Activated naive CD8-positive, alpha-beta T cell treated with anti-CD3 and anti-CD28 coated beads for 36 hours (primary cell): ENCODE results near the gene IRS2. TPM values are rescaled to one million over a fixed set of nuclear protein-coding genes. Genes with fewer than 3 reads are reported as not detected.
"Not testable (repeated sequence)": the region's sequence is repeated elsewhere in the genome, so short reads cannot be mapped to it uniquely, and the experiment has no call there.

Experiments
- DNase-seq: peaks from one replicate; pipeline ENCODE4 v3.0.0; 2021
- H3K27ac Mint-ChIP-seq: one replicate; pipeline ENCODE4 v1.8.0; 2022; ENCODE audit warnings: mild to moderate bottlenecking, moderate library complexity, mixed read lengths
- H3K27me3 Mint-ChIP-seq: one replicate; pipeline ENCODE4 v1.8.0; 2022; ENCODE audit warnings: mild to moderate bottlenecking, mixed read lengths
- H3K36me3 Mint-ChIP-seq: one replicate; pipeline ENCODE4 v1.8.0; 2021; ENCODE audit warnings: mild to moderate bottlenecking, mixed read lengths
- H3K4me1 Mint-ChIP-seq: one replicate; pipeline ENCODE4 v1.8.0; 2021; ENCODE audit warnings: mixed read lengths
- H3K4me3 Mint-ChIP-seq: one replicate; pipeline ENCODE4 v1.8.0; 2022; ENCODE audit warnings: mild to moderate bottlenecking, moderate library complexity, mixed read lengths
- H3K9me3 Mint-ChIP-seq: one replicate; pipeline ENCODE4 v1.8.0; 2022; ENCODE audit warnings: mixed read lengths
- total RNA-seq, 2 experiments: library from RNA; stranded (reverse); gene quantifications; one replicate each; pipeline ENCODE4 v1.2.3, GENCODE V29; 2021

IRS2 gene
- total RNA-seq = 1 to 10 TPM; 1.8 to 1.9 TPM

- Mint-ChIP-seq H3K4me3 (peak within 1 kb of the TSS; percentile 82), H3K4me1 (peaks cover 20% of the 10 kb centered on the region), H3K36me3 (peaks cover 2% of the 10 kb centered on the region), H3K27me3 (peaks cover 19% of the 10 kb centered on the region), H3K27ac (peak within 1 kb of the TSS; percentile 73), H3K9me3 (no peaks in the 10 kb centered on the region)
- DNase-seq = peak; percentile 91
Measured at GRCh38 chr13:109786457-109787134, at the start of gene IRS2. TSS of gene IRS2 (minus strand) at chr13:109786583. CDS start at chr13:109786053, 530 bp downstream.

- H3K27me3 Mint-ChIP-seq = peaks cover 50% of the 10 kb centered on the region
- H3K9me3 Mint-ChIP-seq = peaks cover 3% of the 10 kb centered on the region
- no peak overlapping the region for H3K27ac Mint-ChIP-seq
- peaks cover 3% of the 10 kb centered on the region for H3K4me1 Mint-ChIP-seq
- no peak overlapping the region for H3K4me3 Mint-ChIP-seq
- H3K36me3 Mint-ChIP-seq = no peaks in the 10 kb centered on the region
- no peak for DNase-seq
Measured at GRCh38 chr13:109834973-109835720, 48.8 kb upstream of the IRS2 start.

GRCh38 chr13:109833940-109834339 is 47.6 kb upstream of the IRS2 start:
- Mint-ChIP-seq H3K27me3 (peaks cover 43% of the 10 kb centered on the region), H3K9me3 (peaks cover 3% of the 10 kb centered on the region), H3K36me3 (no peaks in the 10 kb centered on the region), H3K4me3 (no peak overlapping the region), H3K4me1 (no peaks in the 10 kb centered on the region), H3K27ac (no peak overlapping the region)
- DNase-seq = no peak

- no peaks in the 10 kb centered on the region for H3K4me1 Mint-ChIP-seq
- H3K27me3 Mint-ChIP-seq = peaks cover 41% of the 10 kb centered on the region
- H3K9me3 Mint-ChIP-seq = peaks cover 3% of the 10 kb centered on the region
- H3K36me3 Mint-ChIP-seq = no peaks in the 10 kb centered on the region
- no peak overlapping the region for H3K27ac Mint-ChIP-seq
- DNase-seq = no peak
- H3K4me3 Mint-ChIP-seq = no peak overlapping the region
Measured at GRCh38 chr13:109833071-109833470, 46.7 kb upstream of the IRS2 start.

GRCh38 chr13:109828591-109829316 is 42.4 kb upstream of the IRS2 start:
- H3K4me1 Mint-ChIP-seq, H3K9me3 Mint-ChIP-seq, DNase-seq, H3K27ac Mint-ChIP-seq, H3K4me3 Mint-ChIP-seq, H3K36me3 Mint-ChIP-seq: not testable (repeated sequence)
- H3K27me3 Mint-ChIP-seq = peaks cover 32% of the 10 kb centered on the region

- not testable (repeated sequence) for H3K36me3 Mint-ChIP-seq, H3K27ac Mint-ChIP-seq, H3K9me3 Mint-ChIP-seq, H3K4me1 Mint-ChIP-seq, H3K4me3 Mint-ChIP-seq, DNase-seq
- peaks cover 23% of the 10 kb centered on the region for H3K27me3 Mint-ChIP-seq
Measured at GRCh38 chr13:109823201-109823600, 36.8 kb upstream of the IRS2 start.

- Mint-ChIP-seq H3K9me3 (peaks cover 3% of the 10 kb centered on the region), H3K27ac (no peak overlapping the region), H3K36me3 (no peaks in the 10 kb centered on the region), H3K4me3 (no peak overlapping the region), H3K4me1 (no peaks in the 10 kb centered on the region), H3K27me3 (peaks cover 23% of the 10 kb centered on the region)
- DNase-seq = no peak
Measured at GRCh38 chr13:109821103-109821502, 34.7 kb upstream of the IRS2 start.

- no peak overlapping the region for H3K27ac Mint-ChIP-seq
- H3K36me3 Mint-ChIP-seq = no peaks in the 10 kb centered on the region
- peaks cover 3% of the 10 kb centered on the region for H3K9me3 Mint-ChIP-seq
- no peaks in the 10 kb centered on the region for H3K4me1 Mint-ChIP-seq
- no peak for DNase-seq
- peaks cover 26% of the 10 kb centered on the region for H3K27me3 Mint-ChIP-seq
- H3K4me3 Mint-ChIP-seq = no peak overlapping the region
Measured at GRCh38 chr13:109819874-109820273, 33.5 kb upstream of the IRS2 start.

GRCh38 chr13:109818886-109819285 is 32.5 kb upstream of the IRS2 start:
- no peak overlapping the region for H3K4me3 Mint-ChIP-seq
- no peaks in the 10 kb centered on the region for H3K36me3 Mint-ChIP-seq
- DNase-seq = no peak
- H3K9me3 Mint-ChIP-seq = no peaks in the 10 kb centered on the region
- H3K27ac Mint-ChIP-seq = no peak overlapping the region
- H3K4me1 Mint-ChIP-seq = no peaks in the 10 kb centered on the region
- H3K27me3 Mint-ChIP-seq = peaks cover 26% of the 10 kb centered on the region

GRCh38 chr13:109817591-109818535 is 31.5 kb upstream of the IRS2 start:
- Mint-ChIP-seq H3K4me3 (no peak overlapping the region), H3K9me3 (no peaks in the 10 kb centered on the region), H3K36me3 (no peaks in the 10 kb centered on the region), H3K4me1 (no peaks in the 10 kb centered on the region), H3K27ac (no peak overlapping the region), H3K27me3 (peaks cover 23% of the 10 kb centered on the region)
- DNase-seq = no peak

GRCh38 chr13:109816808-109817203 is 30.4 kb upstream of the IRS2 start:
- peaks cover 29% of the 10 kb centered on the region for H3K27me3 Mint-ChIP-seq
- no peaks in the 10 kb centered on the region for H3K36me3 Mint-ChIP-seq
- no peaks in the 10 kb centered on the region for H3K9me3 Mint-ChIP-seq
- H3K27ac Mint-ChIP-seq = no peak overlapping the region
- H3K4me1 Mint-ChIP-seq = no peaks in the 10 kb centered on the region
- H3K4me3 Mint-ChIP-seq = no peak overlapping the region
- DNase-seq = no peak

GRCh38 chr13:109816112-109816807 is 29.9 kb upstream of the IRS2 start:
- Mint-ChIP-seq H3K9me3 (no peaks in the 10 kb centered on the region), H3K27me3 (peaks cover 31% of the 10 kb centered on the region), H3K4me1 (no peaks in the 10 kb centered on the region), H3K4me3 (no peak overlapping the region), H3K36me3 (no peaks in the 10 kb centered on the region), H3K27ac (no peak overlapping the region)
- DNase-seq = no peak

- H3K4me3 Mint-ChIP-seq = no peak overlapping the region
- no peaks in the 10 kb centered on the region for H3K4me1 Mint-ChIP-seq
- DNase-seq = no peak
- no peaks in the 10 kb centered on the region for H3K9me3 Mint-ChIP-seq
- H3K27me3 Mint-ChIP-seq = peaks cover 25% of the 10 kb centered on the region
- H3K27ac Mint-ChIP-seq = no peak overlapping the region
- H3K36me3 Mint-ChIP-seq = no peaks in the 10 kb centered on the region
Measured at GRCh38 chr13:109815651-109816050, 29.3 kb upstream of the IRS2 start.

GRCh38 chr13:109813663-109814062 is 27.3 kb upstream of the IRS2 start:
- H3K4me3 Mint-ChIP-seq = no peak overlapping the region
- H3K27me3 Mint-ChIP-seq = peaks cover 25% of the 10 kb centered on the region
- DNase-seq = no peak
- no peaks in the 10 kb centered on the region for H3K9me3 Mint-ChIP-seq
- no peaks in the 10 kb centered on the region for H3K36me3 Mint-ChIP-seq
- H3K27ac Mint-ChIP-seq = no peak overlapping the region
- H3K4me1 Mint-ChIP-seq = no peaks in the 10 kb centered on the region
